ENCODE measurements around the gene SERPING1. TPM values are rescaled to one million over a fixed set of nuclear protein-coding genes. Genes with fewer than 3 reads are reported as not detected.

SERPING1 gene
- polyA plus RNA-seq, 3 donors: 163 to 672 (median 549) TPM

- H3K27ac ChIP-seq (ENCODE audit: low read depth, low read length): no peak overlapping the region
- 39 to 48% (median 43%) methylated on average over 2 of the region's 2 CpGs for WGBS, 3 donors
Measured at GRCh38 chr11:57630171-57630570, 32.7 kb downstream of the SERPING1 start.

DNA sequence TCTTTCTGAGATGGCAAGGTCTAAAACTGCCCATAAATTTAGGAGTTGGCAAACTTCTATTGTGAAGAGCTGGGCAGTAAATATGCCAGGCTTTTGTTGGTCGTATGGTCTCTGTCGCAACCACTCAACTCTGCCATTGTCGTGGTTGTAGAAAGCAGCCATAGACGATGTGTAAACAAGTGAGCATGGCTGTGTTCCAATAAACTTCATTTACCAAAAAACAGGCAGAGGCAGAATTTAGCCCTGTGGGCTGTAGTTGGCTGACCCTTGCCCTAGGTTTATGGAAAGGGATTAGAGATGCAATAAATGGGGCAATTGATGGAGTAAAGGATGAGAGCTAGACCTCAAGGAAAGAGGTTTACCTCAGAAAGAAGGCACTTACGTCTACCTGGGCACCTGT lies 34.6 kb downstream of the SERPING1 start:
- 53 to 64% (median 55%) methylated on average over 5 of the region's 5 CpGs for WGBS, 3 donors
- no peak overlapping the region for H3K27ac ChIP-seq (ENCODE audit: low read depth, low read length)

DNA sequence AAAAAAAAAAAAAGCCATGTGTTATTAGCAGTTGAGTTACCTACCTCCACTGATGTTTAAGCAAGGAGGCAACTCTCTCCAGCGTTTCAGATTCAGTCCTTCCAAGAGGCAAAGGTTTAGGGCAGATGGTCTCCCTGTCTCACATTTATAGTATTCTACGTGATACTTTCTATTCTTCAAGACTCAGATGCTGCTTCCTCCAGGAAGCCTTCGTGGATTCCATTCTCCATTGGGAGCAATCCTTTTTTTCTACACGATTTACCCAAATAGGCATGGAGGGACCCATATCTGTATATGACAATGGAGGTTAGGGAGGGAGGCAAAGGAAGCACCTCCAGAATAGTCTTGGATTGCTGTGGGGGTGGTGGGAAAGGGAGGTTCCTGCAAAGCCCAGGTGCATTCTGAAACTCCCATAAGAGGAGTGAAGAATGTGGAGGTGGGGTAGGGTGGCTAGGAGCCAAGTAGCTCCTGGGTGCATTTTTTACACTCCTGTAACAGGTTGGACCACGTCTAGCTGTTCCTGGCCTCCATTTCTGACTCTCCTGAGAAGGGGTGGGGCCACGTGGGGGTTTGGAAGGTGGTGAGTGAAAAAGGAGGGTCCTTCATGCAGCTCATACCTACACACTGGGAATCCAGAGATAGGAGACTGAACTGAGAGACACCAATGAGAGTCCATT lies 36.0 kb downstream of the SERPING1 start:
- WGBS, 3 donors: 78 to 86% (median 79%) methylated on average over 6 of the region's 6 CpGs
- no peak overlapping the region for H3K27ac ChIP-seq (ENCODE audit: low read depth, low read length)

DNA sequence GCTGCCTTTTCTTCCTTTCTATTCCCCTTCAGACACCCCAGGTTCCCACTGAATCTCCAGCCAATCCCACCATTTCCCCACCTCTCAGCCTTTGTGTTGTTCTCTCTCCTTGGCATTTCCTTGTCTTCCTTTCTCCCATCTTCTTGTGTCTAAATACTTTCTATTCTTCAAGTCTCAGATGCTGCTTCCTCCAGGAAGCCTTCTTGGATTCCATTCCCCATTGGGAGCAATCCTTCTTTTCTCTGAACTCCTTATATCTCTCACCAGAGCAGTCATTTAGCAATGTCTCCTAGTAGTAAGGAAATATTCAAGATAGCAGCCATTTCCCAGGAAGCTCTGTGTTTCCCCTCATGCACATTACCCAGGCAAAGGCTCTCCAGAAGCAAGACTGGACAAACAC lies 36.8 kb downstream of the SERPING1 start:
- no peak overlapping the region for H3K27ac ChIP-seq (ENCODE audit: low read depth, low read length)

GRCh38 chr11:57635246-57635645 lies 37.8 kb downstream of the SERPING1 start:
- 86 to 92% (median 92%) methylated on average over 8 of the region's 8 CpGs for WGBS, 3 donors
- no peak overlapping the region for H3K27ac ChIP-seq (ENCODE audit: low read depth, low read length)

- 16 to 23% (median 18%) methylated on average over 18 of the region's 18 CpGs for WGBS, 3 donors
- no peak overlapping the region for H3K27ac ChIP-seq (ENCODE audit: low read depth, low read length)
Measured at GRCh38 chr11:57637626-57638004, 40.1 kb downstream of the SERPING1 start.

GRCh38 chr11:57638005-57638781 lies 40.7 kb downstream of the SERPING1 start:
- no peak overlapping the region for H3K27ac ChIP-seq (ENCODE audit: low read depth, low read length)
- 1% methylated on average over 42 to 47 of the region's 47 CpGs for WGBS, 3 donors

GRCh38 chr11:57638811-57639320 lies 41.4 kb downstream of the SERPING1 start:
- no peak overlapping the region for H3K27ac ChIP-seq (ENCODE audit: low read depth, low read length)
- WGBS, 3 donors: 1 to 6% (median 2%) methylated on average over 19 of the region's 19 CpGs

DNA sequence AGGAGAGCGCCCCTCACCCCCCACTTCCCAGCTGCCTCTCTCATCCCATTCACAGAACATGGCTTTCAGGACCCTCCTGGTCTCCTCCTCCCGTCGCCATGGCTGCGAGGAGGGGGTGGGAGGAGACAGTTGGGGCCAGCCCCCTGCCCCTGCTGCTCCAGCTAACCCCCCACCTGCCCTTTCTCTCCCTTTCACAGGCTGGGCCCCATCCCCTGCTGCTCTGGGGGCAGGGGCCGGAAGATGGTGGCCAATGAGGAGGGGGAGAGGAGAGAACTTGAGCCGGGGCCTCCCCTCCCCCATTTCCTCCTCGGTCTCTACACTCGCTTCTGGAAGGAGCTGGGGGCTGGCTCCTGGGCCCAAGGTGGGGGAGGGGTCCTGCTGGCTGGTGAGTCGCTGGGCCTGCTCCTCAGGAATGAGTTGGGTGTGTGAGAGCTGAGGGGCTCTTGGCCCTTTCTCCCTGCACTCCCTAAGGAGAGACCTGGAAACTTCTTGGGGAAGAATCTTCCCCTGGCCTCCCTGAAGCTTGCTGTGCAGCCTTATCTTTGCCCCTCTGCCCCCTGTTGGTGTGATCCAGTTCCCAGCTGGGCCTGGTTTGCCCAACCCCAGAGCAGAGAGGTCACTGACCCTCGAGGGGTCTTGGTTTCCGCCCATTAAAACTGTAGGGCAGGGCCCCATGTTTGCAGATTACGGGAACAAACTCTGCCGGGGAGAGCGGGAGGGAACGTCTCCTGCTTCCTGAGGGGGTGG lies 42.0 kb downstream of the SERPING1 start:
- no peak overlapping the region for H3K27ac ChIP-seq (ENCODE audit: low read depth, low read length)
- 9 to 31% (median 11%) methylated on average over 12 to 15 of the region's 15 CpGs for WGBS, 3 donors

- H3K27ac ChIP-seq (ENCODE audit: low read depth, low read length): no peak overlapping the region
- 45 to 62% (median 47%) methylated on average over 9 of the region's 9 CpGs for WGBS, 3 donors
Measured at GRCh38 chr11:57640068-57640800, 42.7 kb downstream of the SERPING1 start.

DNA sequence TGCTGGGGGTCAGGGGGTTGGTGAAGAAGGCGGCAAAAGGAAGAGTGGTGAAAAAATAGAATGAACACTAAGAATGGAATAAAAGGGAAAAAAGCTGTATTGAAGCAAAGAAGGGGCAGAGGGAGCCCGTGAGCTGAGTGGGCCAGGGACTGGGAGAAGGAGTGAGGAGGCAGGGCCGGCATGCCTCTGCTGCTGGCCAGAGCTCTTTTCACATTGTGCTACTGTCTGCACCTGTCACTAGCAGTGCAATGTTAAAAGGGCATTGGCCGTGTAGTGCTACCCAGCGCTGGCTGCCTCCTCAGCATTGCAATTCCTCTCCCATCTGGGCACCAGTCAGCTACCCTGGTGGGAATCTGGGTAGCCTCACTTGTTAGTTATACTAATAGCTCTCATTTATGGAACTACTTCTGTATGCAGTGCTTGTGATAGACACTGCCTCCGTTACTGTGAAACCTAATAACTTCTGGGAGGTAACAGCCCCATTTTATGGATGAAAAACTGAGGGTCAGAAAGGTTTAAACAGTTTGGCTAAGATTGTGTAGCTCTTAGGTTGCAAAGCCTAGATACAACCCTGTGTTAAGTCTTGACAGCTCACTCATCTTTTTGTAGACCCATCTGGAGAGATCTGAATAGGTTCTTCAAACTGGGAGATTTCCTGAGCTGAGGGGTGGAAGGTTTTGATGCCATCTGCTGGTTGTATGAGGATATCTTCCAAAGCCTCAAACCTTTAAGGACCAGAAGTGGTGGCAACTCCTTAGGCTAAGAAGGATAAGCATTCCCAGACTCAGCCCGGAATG lies 43.7 kb downstream of the SERPING1 start:
- no peak overlapping the region for H3K27ac ChIP-seq (ENCODE audit: low read depth, low read length)
- WGBS, 3 donors: 45 to 63% (median 54%) methylated on average over 7 of the region's 7 CpGs

- 72 to 74% (median 74%) methylated on average over 3 of the region's 3 CpGs for WGBS, 3 donors
- no peak overlapping the region for H3K27ac ChIP-seq (ENCODE audit: low read depth, low read length)
Measured at GRCh38 chr11:57643802-57644201, 46.3 kb downstream of the SERPING1 start.

GRCh38 chr11:57644748-57645688 lies 47.5 kb downstream of the SERPING1 start:
- H3K27ac ChIP-seq (ENCODE audit: low read depth, low read length): no peak overlapping the region
- 9 to 14% (median 9%) methylated on average over 17 of the region's 17 CpGs for WGBS, 3 donors

DNA sequence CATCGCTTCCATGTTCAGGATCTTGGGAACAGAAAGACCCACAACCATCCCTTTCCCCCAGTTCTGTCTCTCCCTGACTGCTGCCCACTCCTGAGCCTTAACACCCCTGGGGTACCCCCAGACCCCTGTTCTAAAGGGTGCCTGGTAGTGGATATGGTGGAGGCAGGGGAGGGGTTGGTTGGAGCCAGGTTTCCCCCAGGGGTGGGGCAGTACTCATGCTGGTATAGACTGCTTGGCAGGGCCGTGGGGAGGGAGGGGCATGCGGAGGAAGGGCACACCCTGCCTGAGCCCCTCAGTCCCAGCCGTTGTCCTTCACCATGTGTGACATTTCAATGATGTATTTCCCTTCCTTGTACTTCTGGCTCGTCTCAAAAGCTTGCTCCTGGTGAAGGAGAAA lies 48.2 kb downstream of the SERPING1 start:
- H3K27ac ChIP-seq (ENCODE audit: low read depth, low read length): no peak overlapping the region
- WGBS, 3 donors: 10 to 23% (median 13%) methylated on average over 5 of the region's 5 CpGs

- 27 to 54% (median 28%) methylated on average over 10 of the region's 10 CpGs for WGBS, 3 donors
- H3K27ac ChIP-seq (ENCODE audit: low read depth, low read length): no peak overlapping the region
Measured at GRCh38 chr11:57646194-57646798, 48.8 kb downstream of the SERPING1 start.

GRCh38 chr11:57646799-57647303 lies 49.4 kb downstream of the SERPING1 start:
- H3K27ac ChIP-seq (ENCODE audit: low read depth, low read length): no peak overlapping the region
- WGBS, 3 donors: 6 to 13% (median 12%) methylated on average over 22 to 23 of the region's 23 CpGs
